ENCODE data around the gene SHB. TPM values are rescaled to one million over a fixed set of nuclear protein-coding genes. Genes with fewer than 3 reads are reported as not detected.

SHB gene
- total and polyA plus RNA-seq, 2 of the 8 experiments (the other 6 are each of a cell fraction or from before 2014, with no cell fraction given), result 4.1 to 12.6 TPM

DNA sequence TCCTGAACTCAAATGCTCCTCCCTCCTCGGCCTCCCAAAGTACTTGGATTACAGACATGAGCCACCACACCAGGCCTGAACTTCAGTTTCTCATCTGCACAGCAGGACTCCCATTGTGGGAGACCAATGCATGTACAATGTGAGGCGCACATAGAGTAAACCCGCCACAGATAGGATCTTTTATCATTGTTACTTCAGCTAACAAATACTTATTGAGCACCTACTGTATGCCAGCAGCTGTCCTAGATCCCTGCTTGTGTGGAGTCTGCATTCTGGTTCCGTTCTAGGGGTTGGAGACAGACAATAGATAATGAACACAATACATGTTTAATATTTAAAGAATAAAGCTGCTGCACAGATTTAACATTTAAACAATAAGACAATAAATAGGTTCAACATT is 158.8 kb downstream of the SHB start (continued):
- TF ChIP-seq EGR1 (IDR thresholded peaks at IDR 0.05; ENCODE audit: borderline replicate concordance, low read depth, low read length), result no peak
- no peak for TF ChIP-seq CTBP2 (IDR thresholded peaks at IDR 0.05; ENCODE audit: borderline replicate concordance, insufficient read depth, insufficient read length, low read length)
- TF ChIP-seq, protein P1, sequence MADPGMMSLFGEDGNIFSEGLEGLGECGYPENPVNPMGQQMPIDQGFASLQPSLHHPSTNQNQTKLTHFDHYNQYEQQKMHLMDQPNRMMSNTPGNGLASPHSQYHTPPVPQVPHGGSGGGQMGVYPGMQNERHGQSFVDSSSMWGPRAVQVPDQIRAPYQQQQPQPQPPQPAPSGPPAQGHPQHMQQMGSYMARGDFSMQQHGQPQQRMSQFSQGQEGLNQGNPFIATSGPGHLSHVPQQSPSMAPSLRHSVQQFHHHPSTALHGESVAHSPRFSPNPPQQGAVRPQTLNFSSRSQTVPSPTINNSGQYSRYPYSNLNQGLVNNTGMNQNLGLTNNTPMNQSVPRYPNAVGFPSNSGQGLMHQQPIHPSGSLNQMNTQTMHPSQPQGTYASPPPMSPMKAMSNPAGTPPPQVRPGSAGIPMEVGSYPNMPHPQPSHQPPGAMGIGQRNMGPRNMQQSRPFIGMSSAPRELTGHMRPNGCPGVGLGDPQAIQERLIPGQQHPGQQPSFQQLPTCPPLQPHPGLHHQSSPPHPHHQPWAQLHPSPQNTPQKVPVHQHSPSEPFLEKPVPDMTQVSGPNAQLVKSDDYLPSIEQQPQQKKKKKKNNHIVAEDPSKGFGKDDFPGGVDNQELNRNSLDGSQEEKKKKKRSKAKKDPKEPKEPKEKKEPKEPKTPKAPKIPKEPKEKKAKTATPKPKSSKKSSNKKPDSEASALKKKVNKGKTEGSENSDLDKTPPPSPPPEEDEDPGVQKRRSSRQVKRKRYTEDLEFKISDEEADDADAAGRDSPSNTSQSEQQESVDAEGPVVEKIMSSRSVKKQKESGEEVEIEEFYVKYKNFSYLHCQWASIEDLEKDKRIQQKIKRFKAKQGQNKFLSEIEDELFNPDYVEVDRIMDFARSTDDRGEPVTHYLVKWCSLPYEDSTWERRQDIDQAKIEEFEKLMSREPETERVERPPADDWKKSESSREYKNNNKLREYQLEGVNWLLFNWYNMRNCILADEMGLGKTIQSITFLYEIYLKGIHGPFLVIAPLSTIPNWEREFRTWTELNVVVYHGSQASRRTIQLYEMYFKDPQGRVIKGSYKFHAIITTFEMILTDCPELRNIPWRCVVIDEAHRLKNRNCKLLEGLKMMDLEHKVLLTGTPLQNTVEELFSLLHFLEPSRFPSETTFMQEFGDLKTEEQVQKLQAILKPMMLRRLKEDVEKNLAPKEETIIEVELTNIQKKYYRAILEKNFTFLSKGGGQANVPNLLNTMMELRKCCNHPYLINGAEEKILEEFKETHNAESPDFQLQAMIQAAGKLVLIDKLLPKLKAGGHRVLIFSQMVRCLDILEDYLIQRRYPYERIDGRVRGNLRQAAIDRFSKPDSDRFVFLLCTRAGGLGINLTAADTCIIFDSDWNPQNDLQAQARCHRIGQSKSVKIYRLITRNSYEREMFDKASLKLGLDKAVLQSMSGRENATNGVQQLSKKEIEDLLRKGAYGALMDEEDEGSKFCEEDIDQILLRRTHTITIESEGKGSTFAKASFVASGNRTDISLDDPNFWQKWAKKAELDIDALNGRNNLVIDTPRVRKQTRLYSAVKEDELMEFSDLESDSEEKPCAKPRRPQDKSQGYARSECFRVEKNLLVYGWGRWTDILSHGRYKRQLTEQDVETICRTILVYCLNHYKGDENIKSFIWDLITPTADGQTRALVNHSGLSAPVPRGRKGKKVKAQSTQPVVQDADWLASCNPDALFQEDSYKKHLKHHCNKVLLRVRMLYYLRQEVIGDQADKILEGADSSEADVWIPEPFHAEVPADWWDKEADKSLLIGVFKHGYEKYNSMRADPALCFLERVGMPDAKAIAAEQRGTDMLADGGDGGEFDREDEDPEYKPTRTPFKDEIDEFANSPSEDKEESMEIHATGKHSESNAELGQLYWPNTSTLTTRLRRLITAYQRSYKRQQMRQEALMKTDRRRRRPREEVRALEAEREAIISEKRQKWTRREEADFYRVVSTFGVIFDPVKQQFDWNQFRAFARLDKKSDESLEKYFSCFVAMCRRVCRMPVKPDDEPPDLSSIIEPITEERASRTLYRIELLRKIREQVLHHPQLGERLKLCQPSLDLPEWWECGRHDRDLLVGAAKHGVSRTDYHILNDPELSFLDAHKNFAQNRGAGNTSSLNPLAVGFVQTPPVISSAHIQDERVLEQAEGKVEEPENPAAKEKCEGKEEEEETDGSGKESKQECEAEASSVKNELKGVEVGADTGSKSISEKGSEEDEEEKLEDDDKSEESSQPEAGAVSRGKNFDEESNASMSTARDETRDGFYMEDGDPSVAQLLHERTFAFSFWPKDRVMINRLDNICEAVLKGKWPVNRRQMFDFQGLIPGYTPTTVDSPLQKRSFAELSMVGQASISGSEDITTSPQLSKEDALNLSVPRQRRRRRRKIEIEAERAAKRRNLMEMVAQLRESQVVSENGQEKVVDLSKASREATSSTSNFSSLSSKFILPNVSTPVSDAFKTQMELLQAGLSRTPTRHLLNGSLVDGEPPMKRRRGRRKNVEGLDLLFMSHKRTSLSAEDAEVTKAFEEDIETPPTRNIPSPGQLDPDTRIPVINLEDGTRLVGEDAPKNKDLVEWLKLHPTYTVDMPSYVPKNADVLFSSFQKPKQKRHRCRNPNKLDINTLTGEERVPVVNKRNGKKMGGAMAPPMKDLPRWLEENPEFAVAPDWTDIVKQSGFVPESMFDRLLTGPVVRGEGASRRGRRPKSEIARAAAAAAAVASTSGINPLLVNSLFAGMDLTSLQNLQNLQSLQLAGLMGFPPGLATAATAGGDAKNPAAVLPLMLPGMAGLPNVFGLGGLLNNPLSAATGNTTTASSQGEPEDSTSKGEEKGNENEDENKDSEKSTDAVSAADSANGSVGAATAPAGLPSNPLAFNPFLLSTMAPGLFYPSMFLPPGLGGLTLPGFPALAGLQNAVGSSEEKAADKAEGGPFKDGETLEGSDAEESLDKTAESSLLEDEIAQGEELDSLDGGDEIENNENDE (IDR thresholded peaks at IDR 0.05; ENCODE audit: insufficient replicate concordance, low read length), result no peak
- TF ChIP-seq, protein P2, sequence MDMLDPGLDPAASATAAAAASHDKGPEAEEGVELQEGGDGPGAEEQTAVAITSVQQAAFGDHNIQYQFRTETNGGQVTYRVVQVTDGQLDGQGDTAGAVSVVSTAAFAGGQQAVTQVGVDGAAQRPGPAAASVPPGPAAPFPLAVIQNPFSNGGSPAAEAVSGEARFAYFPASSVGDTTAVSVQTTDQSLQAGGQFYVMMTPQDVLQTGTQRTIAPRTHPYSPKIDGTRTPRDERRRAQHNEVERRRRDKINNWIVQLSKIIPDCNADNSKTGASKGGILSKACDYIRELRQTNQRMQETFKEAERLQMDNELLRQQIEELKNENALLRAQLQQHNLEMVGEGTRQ (IDR thresholded peaks at IDR 0.05; ENCODE audit: low read length), result no peak
- no peak for TF ChIP-seq RBBP5 (IDR thresholded peaks at IDR 0.05; ENCODE audit: borderline replicate concordance, low read depth, low read length)
